OCI-LY7 (cell line): ENCODE results near the gene IPO11. TPM values are rescaled to one million over a fixed set of nuclear protein-coding genes. Genes with fewer than 3 reads are reported as not detected.

Source experiments
- BruUV-seq: library from RNA; stranded (reverse); fragments of 400-500 nt; replicated peaks from 2 replicates; lab custom pipeline; 2021; lab: Mats Ljungman, UMichigan
- CTCF ChIA-PET: fragments of 300-600 bp; sonication (Branson Sonifier 250); formaldehyde crosslinking; loops from one replicate; lab custom pipeline; 2022; ENCODE audit warnings: antibody characterized with exemption; ENCODE audit not compliant: unreplicated experiment; lab: Charles Lee
- POLR2A ChIA-PET: fragments of 300-600 bp; sonication (Branson Sonifier 250); formaldehyde crosslinking; loops from one replicate; lab custom pipeline; 2022; ENCODE audit warnings: antibody characterized with exemption; lab: Charles Lee
- DNase-seq: peaks from one replicate; pipeline ENCODE4 v3.0.0-alpha.2; 2015; ENCODE audit warnings: low spot score
- H2AFZ ChIP-seq: fragments of 200-600 bp; sonication (generic), shearing (Covaris generic); 2 replicates; pipeline ENCODE4 v1.6.1; 2014; ENCODE audit warnings: mild to moderate bottlenecking, antibody characterized with exemption, low read length, moderate library complexity
- H3K27ac ChIP-seq: fragments of 200-600 bp; sonication (generic); 2 replicates; pipeline ENCODE4 v1.5.1; 2014; ENCODE audit warnings: mixed run types, low read depth, mild to moderate bottlenecking, moderate library complexity, low read length, inconsistent platforms; ENCODE audit not compliant: poor library complexity, severe bottlenecking
- H3K36me3 ChIP-seq: fragments of 200-600 bp; sonication (generic); 2 replicates; pipeline ENCODE4 v1.6.1; 2014; ENCODE audit warnings: mild to moderate bottlenecking, antibody characterized with exemption, low read length, moderate library complexity, mixed read lengths; ENCODE audit not compliant: insufficient read depth
- H3K4me1 ChIP-seq: fragments of 200-600 bp; sonication (generic); 2 replicates; pipeline ENCODE4 v1.5.1; 2014; ENCODE audit warnings: mild to moderate bottlenecking, low read length; ENCODE audit not compliant: insufficient read depth, poor library complexity, severe bottlenecking
- H3K4me2 ChIP-seq: fragments of 200-600 bp; sonication (generic); 2 replicates; pipeline ENCODE4 v1.6.1; 2014; ENCODE audit warnings: mild to moderate bottlenecking, low read length
- H3K4me3 ChIP-seq: fragments of 200-600 bp; sonication (generic); 2 replicates; pipeline ENCODE4 v1.5.1; 2014; ENCODE audit warnings: mild to moderate bottlenecking, low read depth, low read length; ENCODE audit not compliant: poor library complexity, severe bottlenecking
- H3K79me2 ChIP-seq: fragments of 200-600 bp; sonication (generic); 2 replicates; pipeline ENCODE4 v1.6.1; 2016; ENCODE audit warnings: low read depth, mild to moderate bottlenecking, low read length, moderate library complexity, mixed read lengths; ENCODE audit not compliant: insufficient read depth
- H3K9me2 ChIP-seq: fragments of 200-600 bp; sonication (generic); 2 replicates; pipeline ENCODE4 v1.6.1; 2016; ENCODE audit warnings: mild to moderate bottlenecking, low read length, mixed read lengths; ENCODE audit not compliant: insufficient read depth
- H3K9me3 ChIP-seq: fragments of 200-600 bp; sonication (generic); 2 replicates; pipeline ENCODE4 v1.6.1; 2014; ENCODE audit warnings: mild to moderate bottlenecking, mixed run types, low read length, mixed read lengths
- H4K20me1 ChIP-seq: fragments of 200-600 bp; sonication (generic); 2 replicates; pipeline ENCODE4 v1.6.1; 2014; ENCODE audit warnings: mild to moderate bottlenecking, antibody characterized with exemption, low read length, moderate library complexity, mixed read lengths; ENCODE audit not compliant: insufficient read depth
- CTCF ChIP-seq: fragments of 200-600 bp; sonication (generic); conservative IDR thresholded peaks from 2 replicates; pipeline ENCODE4 v1.5.1; 2014; ENCODE audit warnings: mild to moderate bottlenecking, antibody characterized with exemption, low read length, moderate library complexity, mixed read lengths
- EZH2phosphoT487 ChIP-seq: fragments of 200-600 bp; sonication (generic); IDR thresholded peaks from 2 replicates; pipeline ENCODE4 v1.6.1; 2018; ENCODE audit warnings: low read depth, borderline replicate concordance, mild to moderate bottlenecking, mixed run types, antibody characterized with exemption, low read length, moderate library complexity, mixed read lengths
- intact Hi-C: fragments of 100-400 bp; cut with micrococcal nuclease; formaldehyde crosslinking; loops from one replicate; pipeline ENCODE4 v1.10.0; 2022; ENCODE audit not compliant: unreplicated experiment
- total RNA-seq, 2 experiments: library from RNA; depleted of rRNA in 1 of 2; stranded (reverse); fragments of >200 nt in 1 of 2; shearing (Covaris generic) in 1 of 2; gene quantifications; 2 replicates each; pipeline ENCODE4 v1.2.3, GENCODE V29; 2014 to 2022

Gene IPO11
- total RNA-seq, 2 experiments from 2014 or later: 26.1 to 59.9 TPM

DNA sequence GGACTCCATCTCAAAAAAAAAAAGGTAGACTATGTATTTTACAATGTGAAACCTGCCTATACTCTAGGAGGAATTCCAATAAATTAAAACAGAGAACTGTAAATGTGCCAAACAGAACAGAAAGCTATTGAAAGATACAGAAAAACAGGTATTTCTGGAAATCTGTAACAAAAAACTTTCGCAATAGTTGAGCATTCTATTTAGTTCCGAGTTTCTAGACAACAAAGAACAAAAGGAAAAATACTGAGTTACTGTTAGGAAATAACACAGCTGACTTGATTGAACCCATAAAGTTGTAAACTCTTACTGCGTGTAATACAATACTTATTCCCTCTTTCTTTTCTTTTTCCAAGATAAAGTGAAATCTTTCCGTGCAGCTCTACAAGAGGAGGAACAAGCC lies 27.4 kb upstream of the IPO11 start:
- TF ChIP-seq EZH2phosphoT487: no peak
- no peak for TF ChIP-seq CTCF
- no TSS peak for BruUV-seq
- CTCF ChIA-PET: no interaction called here

DNA sequence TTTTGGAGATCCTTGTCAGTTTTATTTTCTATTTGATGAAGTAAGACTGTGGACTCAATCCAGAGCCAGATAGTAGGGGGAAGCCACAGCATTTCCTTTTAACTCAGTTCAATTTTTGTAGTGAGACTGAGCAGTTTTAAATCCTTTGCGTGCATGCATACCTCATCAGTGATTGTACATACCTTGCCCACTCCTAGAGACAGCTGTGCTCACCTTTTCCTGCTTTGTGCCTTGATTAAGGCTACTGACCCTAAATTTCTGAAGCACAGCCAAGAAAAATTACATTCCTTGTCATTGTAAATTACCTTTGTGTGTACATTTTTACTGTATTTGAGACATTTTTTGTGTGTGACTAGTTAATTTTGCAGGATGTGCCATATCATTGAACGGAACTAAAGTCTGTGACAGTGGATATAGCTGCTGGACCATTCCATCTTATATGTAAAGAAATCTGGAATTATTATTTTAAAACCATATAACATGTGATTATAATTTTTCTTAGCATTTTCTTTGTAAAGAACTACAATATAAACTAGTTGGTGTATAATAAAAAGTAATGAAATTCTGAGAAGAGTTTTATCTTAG lies 26.7 kb upstream of the IPO11 start:
- Histone ChIP-seq H3K4me3 (no peak overlapping the region), H3K36me3 (peaks cover 97% of the 10 kb centered on the region), H2AFZ (no peak overlapping the region), H3K27ac (no peak overlapping the region), H3K9me2 (no peaks in the 10 kb centered on the region), H3K4me2 (no peak overlapping the region), H3K9me3 (no peaks in the 10 kb centered on the region), H3K4me1 (no peaks in the 10 kb centered on the region), H4K20me1 (no peaks in the 10 kb centered on the region), H3K79me2 (no peaks in the 10 kb centered on the region)
- CTCF ChIA-PET: no interaction called here
- TF ChIP-seq EZH2phosphoT487: no peak
- TF ChIP-seq CTCF: no peak
- no peak for DNase-seq
- TSS peak; percentile 33 for BruUV-seq
- intact Hi-C loops: no loop called here
- POLR2A ChIA-PET: interaction anchor here (3.5 kb wide), 1 partner anchor 18 kb away, joined by 31 read pairs; the partner anchor contains the start of gene DIMT1

More for the DNA sequence above, 27.4 kb upstream of the IPO11 start:
- DNase-seq: no peak
- POLR2A ChIA-PET: interaction anchor here (0.6 to 0.9 kb wide), 2 partner anchors 8 to 14 kb away, joined by 3 read pairs; no protein-coding TSS in a partner anchor
- Histone ChIP-seq H3K9me3 (no peaks in the 10 kb centered on the region), H3K79me2 (no peaks in the 10 kb centered on the region), H4K20me1 (no peaks in the 10 kb centered on the region), H3K27ac (no peak overlapping the region), H3K4me2 (no peak overlapping the region), H3K4me3 (no peak overlapping the region), H3K4me1 (no peaks in the 10 kb centered on the region), H2AFZ (no peak overlapping the region), H3K9me2 (no peaks in the 10 kb centered on the region), H3K36me3 (peaks cover 97% of the 10 kb centered on the region)
- intact Hi-C loops: no loop called here

- DNase-seq: no peak
- Histone ChIP-seq H3K4me2 (no peak overlapping the region), H3K27ac (no peak overlapping the region), H3K36me3 (peaks cover 97% of the 10 kb centered on the region), H2AFZ (no peak overlapping the region), H4K20me1 (0 out of 2 replicates have a peak, but pooled peaks cover 3% of the 10 kb centered on the region), H3K79me2 (no peaks in the 10 kb centered on the region), H3K9me2 (no peaks in the 10 kb centered on the region), H3K9me3 (no peaks in the 10 kb centered on the region), H3K4me1 (no peaks in the 10 kb centered on the region), H3K4me3 (no peak overlapping the region)
- POLR2A ChIA-PET: interaction anchor here (0.7 to 3.5 kb wide), 5 partner anchors 9 to 81 kb away, joined by 3 to 31 read pairs (median 4); partner anchors contain the start of genes DIMT1, IPO11 and KIF2A
- TF ChIP-seq CTCF: no peak
- TF ChIP-seq EZH2phosphoT487: no peak
- intact Hi-C loops: no loop called here
- no TSS peak for BruUV-seq
- CTCF ChIA-PET: no interaction called here
Measured at GRCh38 chr5:62386824-62387223, 25.7 kb upstream of the IPO11 start.
